Activated T-helper 2 cell treated with anti-CD3 and anti-CD28 coated beads, Interferon-gamma antibody, Interleukin-2, Interleukin-4, amounts not matched to agents 10 μg/mL and 5 μg/mL and 100 μg/mL, durations not matched to agents 14 hours and 24 hours and 36 hours (primary cell): Measurements from ENCODE around the gene NDC80. TPM values are rescaled to one million over a fixed set of nuclear protein-coding genes. Genes with fewer than 3 reads are reported as not detected.

Experiments
- DNase-seq: peaks from one replicate; pipeline ENCODE4 v3.0.0; 2021; ENCODE audit warnings: low spot score
- H3K27ac Mint-ChIP-seq: one replicate; pipeline ENCODE4 v1.8.0; 2021; ENCODE audit warnings: mixed read lengths
- H3K27me3 Mint-ChIP-seq: one replicate; pipeline ENCODE4 v1.8.0; 2021; ENCODE audit warnings: low read depth, mixed read lengths
- H3K36me3 Mint-ChIP-seq: one replicate; pipeline ENCODE4 v1.8.0; 2021; ENCODE audit warnings: low read depth, mixed read lengths
- H3K4me1 Mint-ChIP-seq: one replicate; pipeline ENCODE4 v1.8.0; 2021; ENCODE audit warnings: low read depth, mixed read lengths
- H3K4me3 Mint-ChIP-seq: one replicate; pipeline ENCODE4 v1.8.0; 2021; ENCODE audit warnings: low read depth, mild to moderate bottlenecking, moderate library complexity, mixed read lengths
- H3K9me3 Mint-ChIP-seq: one replicate; pipeline ENCODE4 v1.8.0; 2021; ENCODE audit warnings: mixed read lengths
- intact Hi-C: fragments of 100-400 bp; cut with micrococcal nuclease; formaldehyde crosslinking; loops from one replicate; pipeline ENCODE4 v1.15.1; 2023
- total RNA-seq: library from RNA; stranded (reverse); gene quantifications from 2 replicates; pipeline ENCODE4 v1.2.3, GENCODE V29; 2022

Gene NDC80
- total RNA-seq, 1 donor from 2014 or later, result 43.0 TPM

DNA sequence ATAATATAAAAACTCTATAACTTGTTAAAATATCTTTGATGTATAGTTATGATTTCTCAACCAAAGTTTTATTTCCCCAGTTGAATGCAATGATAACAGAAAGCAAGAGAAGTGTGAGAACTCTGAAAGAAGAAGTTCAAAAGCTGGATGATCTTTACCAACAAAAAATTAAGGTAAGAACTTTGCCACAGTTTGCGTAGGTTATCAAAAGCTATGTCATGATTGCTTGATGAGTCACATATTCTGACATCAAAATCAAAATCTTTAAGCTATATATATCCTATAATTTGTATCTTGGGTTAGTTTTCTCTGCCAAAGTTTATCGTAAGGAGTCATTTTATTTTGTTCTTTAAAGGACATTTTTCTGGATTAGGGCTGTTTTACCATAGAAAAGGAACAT lies 35.0 kb downstream of the NDC80 start:
- Mint-ChIP-seq H3K27me3 (no peaks in the 10 kb centered on the region), H3K4me1 (peaks cover 56% of the 10 kb centered on the region), H3K9me3 (no peaks in the 10 kb centered on the region), H3K4me3 (peak overlapping the region; percentile 62), H3K36me3 (peaks cover 63% of the 10 kb centered on the region), H3K27ac (peak overlapping the region; percentile 76)
- DNase-seq, result no peak
- intact Hi-C loops, result loop anchor here (2.0 to 5.0 kb wide), 3 partner anchors 18 to 76 kb away; partner anchors contain the start of genes METTL4 and NDC80

DNA sequence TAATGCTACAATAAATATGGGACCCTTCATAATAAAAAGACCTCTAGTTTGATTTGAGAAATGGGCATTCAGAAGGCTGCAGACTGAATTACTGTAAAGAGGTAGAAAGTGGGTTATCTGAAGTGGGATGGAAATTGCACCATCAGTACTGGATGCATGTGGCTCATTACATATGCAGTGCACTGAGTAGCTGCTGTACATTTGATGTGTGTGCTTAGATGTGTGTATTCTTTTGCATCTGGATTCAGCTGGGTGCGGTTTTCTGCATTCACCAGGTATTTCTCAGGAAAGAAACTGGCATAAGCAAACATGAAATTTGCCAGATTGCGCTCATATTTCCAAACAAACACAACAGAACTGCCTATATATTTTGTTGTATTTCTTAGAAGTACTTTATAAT lies 38.2 kb downstream of the NDC80 start:
- Mint-ChIP-seq H3K9me3 (no peaks in the 10 kb centered on the region), H3K4me1 (peaks cover 40% of the 10 kb centered on the region)

GRCh38 chr18:2610549-2610948 lies 39.2 kb downstream of the NDC80 start:
- Mint-ChIP-seq H3K27me3 (no peaks in the 10 kb centered on the region), H3K27ac (no peak overlapping the region), H3K9me3 (no peaks in the 10 kb centered on the region), H3K4me3 (no peak overlapping the region), H3K36me3 (peaks cover 71% of the 10 kb centered on the region), H3K4me1 (peaks cover 30% of the 10 kb centered on the region)
- intact Hi-C loops, result no loop called here
- no peak for DNase-seq

More for the DNA sequence above, 38.2 kb downstream of the NDC80 start:
- DNase-seq, result no peak
- Mint-ChIP-seq H3K4me3 (no peak overlapping the region), H3K36me3 (peaks cover 67% of the 10 kb centered on the region), H3K27me3 (no peaks in the 10 kb centered on the region), H3K27ac (peak overlapping the region; percentile 53)
- intact Hi-C loops, result loop anchor here (5.0 kb wide), 1 partner anchor 73 kb away; no protein-coding TSS in a partner anchor

DNA sequence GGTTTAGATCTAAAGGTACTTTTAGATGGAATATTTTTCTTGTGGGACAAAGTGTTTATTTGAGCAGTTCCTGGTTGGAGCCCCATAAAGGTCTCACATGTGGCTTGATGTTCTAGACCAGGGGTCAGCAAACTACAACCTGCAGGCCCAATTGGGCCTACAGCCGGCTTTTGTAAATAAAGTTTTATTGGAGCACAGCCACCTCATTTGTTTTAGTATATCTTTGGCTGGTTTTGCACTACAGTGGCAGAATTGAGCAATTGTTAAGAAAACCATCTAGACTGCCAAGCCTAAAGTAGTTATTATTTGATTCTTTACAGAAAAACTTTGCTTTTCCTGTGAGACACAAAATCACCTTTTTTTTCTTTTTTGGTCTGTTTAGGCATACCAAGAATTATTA lies 41.6 kb downstream of the NDC80 start:
- intact Hi-C loops, result no loop called here
- no peak for DNase-seq
- no peak overlapping the region for H3K4me3 Mint-ChIP-seq
- H3K27ac Mint-ChIP-seq, result no peak overlapping the region
- H3K9me3 Mint-ChIP-seq, result no peaks in the 10 kb centered on the region
- H3K27me3 Mint-ChIP-seq, result no peaks in the 10 kb centered on the region
- H3K4me1 Mint-ChIP-seq, result peaks cover 24% of the 10 kb centered on the region
- H3K36me3 Mint-ChIP-seq, result peaks cover 78% of the 10 kb centered on the region

DNA sequence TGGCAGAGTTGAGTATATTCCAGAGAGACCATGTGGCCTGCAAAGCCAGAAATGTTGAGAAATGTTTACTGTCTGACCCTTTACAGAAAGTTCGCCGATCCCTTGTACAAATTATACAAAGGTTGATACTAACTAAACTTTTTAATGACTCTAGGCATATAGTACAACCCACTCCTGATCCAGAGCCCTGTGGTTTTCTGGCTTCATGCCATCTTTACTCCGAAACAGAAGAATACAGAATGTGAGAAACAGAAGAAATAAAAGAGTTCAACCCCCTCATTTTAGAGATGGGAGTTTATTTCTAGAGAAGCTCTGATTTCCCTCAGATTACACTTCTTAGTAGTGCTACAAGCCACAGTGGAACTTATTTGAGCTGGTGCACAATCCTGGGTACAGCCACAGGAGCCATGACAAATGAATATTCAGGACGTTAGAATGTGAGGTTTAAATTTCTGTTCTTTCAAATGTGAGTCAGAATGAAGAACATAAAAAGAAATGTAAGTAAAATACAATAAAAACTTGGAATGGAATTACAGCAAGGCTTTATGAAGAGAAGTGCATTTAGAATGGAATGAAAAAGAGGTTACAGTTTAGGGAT lies 46.1 kb downstream of the NDC80 start:
- H3K27me3 Mint-ChIP-seq, result no peaks in the 10 kb centered on the region
- H3K4me3 Mint-ChIP-seq, result no peak overlapping the region

GRCh38 chr18:2618009-2618408 lies 46.7 kb downstream of the NDC80 start:
- Mint-ChIP-seq H3K4me1 (peaks cover 7% of the 10 kb centered on the region), H3K4me3 (no peak overlapping the region), H3K27me3 (no peaks in the 10 kb centered on the region), H3K27ac (no peak overlapping the region), H3K36me3 (peaks cover 43% of the 10 kb centered on the region), H3K9me3 (no peaks in the 10 kb centered on the region)
- intact Hi-C loops, result no loop called here
- DNase-seq, result no peak

More for the DNA sequence above, 46.1 kb downstream of the NDC80 start:
- DNase-seq, result no peak
- peaks cover 49% of the 10 kb centered on the region for H3K36me3 Mint-ChIP-seq
- H3K4me1 Mint-ChIP-seq, result peaks cover 7% of the 10 kb centered on the region
- H3K27ac Mint-ChIP-seq, result no peak overlapping the region
- intact Hi-C loops, result no loop called here
- H3K9me3 Mint-ChIP-seq, result no peaks in the 10 kb centered on the region

DNA sequence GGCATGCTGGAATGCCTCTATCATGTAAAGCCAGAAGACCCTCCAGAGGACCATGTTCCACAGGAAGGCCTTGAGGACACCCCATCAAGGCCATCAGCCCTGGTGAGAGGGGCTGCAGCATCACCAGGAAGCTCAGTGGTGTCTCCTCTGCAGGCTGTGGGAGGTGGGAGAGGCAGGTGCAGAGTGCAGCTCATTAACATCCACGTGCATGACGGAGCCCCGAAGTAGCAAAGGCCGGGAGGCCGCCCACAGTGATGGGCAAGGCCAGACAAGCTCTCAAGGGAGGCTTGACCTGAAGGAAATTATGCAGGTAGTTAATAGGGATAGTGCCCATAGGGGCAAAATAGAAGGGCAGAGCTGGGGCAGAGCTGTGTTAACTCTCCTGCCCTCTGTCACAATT lies 53.9 kb downstream of the NDC80 start:
- intact Hi-C loops, result no loop called here
- no peaks in the 10 kb centered on the region for H3K36me3 Mint-ChIP-seq
- no peaks in the 10 kb centered on the region for H3K9me3 Mint-ChIP-seq
- H3K4me3 Mint-ChIP-seq, result no peak overlapping the region
- DNase-seq, result no peak
- H3K27me3 Mint-ChIP-seq, result no peaks in the 10 kb centered on the region
- H3K4me1 Mint-ChIP-seq, result peaks cover 14% of the 10 kb centered on the region
- H3K27ac Mint-ChIP-seq, result no peak overlapping the region

DNA sequence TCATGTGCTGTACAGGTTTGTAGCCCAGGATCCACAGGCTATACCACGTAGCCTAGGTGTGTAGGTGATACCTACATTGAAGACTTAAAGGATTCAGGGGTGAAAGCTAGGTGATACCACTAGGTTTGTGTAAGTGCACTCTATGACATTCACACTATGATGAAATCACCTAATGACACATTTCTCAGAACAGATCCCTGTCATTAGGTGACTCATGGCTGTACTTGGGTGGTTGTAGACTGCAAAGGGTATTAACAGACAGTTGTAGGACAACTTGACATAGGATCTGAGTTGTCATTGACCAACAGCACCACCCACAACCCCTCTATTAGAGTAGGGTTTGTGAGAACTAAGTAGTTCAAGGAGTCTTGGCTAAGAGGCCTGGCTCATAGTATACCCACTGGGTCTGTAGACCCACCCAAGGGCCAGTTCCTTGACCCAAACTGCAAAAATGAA lies 56.5 kb downstream of the NDC80 start:
- no peak for DNase-seq
- Mint-ChIP-seq H3K9me3 (peaks cover 17% of the 10 kb centered on the region), H3K36me3 (no peaks in the 10 kb centered on the region), H3K4me1 (peaks cover 19% of the 10 kb centered on the region), H3K27ac (peak overlapping the region; percentile 39), H3K27me3 (no peaks in the 10 kb centered on the region), H3K4me3 (no peak overlapping the region)
- intact Hi-C loops, result loop anchor here (1.0 kb wide), 3 partner anchors 8 to 23 kb away; no protein-coding TSS in a partner anchor

GRCh38 chr18:2629003-2629402 lies 57.6 kb downstream of the NDC80 start:
- Mint-ChIP-seq H3K27me3 (no peaks in the 10 kb centered on the region), H3K36me3 (no peaks in the 10 kb centered on the region), H3K9me3 (peaks cover 17% of the 10 kb centered on the region), H3K4me3 (no peak overlapping the region), H3K4me1 (peaks cover 21% of the 10 kb centered on the region), H3K27ac (no peak overlapping the region)
- DNase-seq, result no peak
- intact Hi-C loops, result no loop called here

DNA sequence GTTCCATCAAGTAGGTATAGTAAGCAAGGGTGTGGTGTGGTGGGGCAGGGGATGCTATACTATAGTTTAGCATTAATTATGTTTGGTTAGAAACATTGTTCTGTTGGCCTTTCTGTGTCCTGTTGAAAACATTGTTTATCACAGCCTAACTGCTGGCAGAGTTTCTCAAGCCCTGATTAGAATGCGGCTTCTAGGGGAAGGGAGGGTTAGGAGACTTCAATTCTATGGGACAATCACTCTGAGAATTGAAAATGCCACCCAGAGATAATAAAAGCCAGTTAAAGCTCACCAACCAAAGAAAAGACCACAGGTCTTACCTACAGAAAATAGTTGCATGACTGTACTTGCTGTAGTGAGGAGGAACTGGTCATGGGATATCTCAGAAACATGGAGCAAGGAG lies 64.2 kb downstream of the NDC80 start:
- H3K4me1 Mint-ChIP-seq, result peaks cover 58% of the 10 kb centered on the region
- peak overlapping the region; percentile 56 for H3K27ac Mint-ChIP-seq
- no peaks in the 10 kb centered on the region for H3K36me3 Mint-ChIP-seq
- H3K9me3 Mint-ChIP-seq, result peaks cover 23% of the 10 kb centered on the region
- no peak overlapping the region for H3K4me3 Mint-ChIP-seq
- H3K27me3 Mint-ChIP-seq, result no peaks in the 10 kb centered on the region
- DNase-seq, result no peak
- intact Hi-C loops, result no loop called here

GRCh38 chr18:2636126-2636631 lies 64.8 kb downstream of the NDC80 start:
- peak overlapping the region; percentile 99 for H3K27ac Mint-ChIP-seq
- peaks cover 20% of the 10 kb centered on the region for H3K9me3 Mint-ChIP-seq
- peaks cover 62% of the 10 kb centered on the region for H3K4me1 Mint-ChIP-seq
- H3K4me3 Mint-ChIP-seq, result peak overlapping the region; percentile 74
- no peak for DNase-seq
- intact Hi-C loops, result loop anchor here (1.0 to 2.0 kb wide), 2 partner anchors 8 to 31 kb away; no protein-coding TSS in a partner anchor
- no peaks in the 10 kb centered on the region for H3K36me3 Mint-ChIP-seq
- H3K27me3 Mint-ChIP-seq, result no peaks in the 10 kb centered on the region

GRCh38 chr18:2641638-2642037 lies 70.3 kb downstream of the NDC80 start:
- DNase-seq, result no peak
- H3K27ac Mint-ChIP-seq, result peak overlapping the region; percentile 64
- H3K4me3 Mint-ChIP-seq, result peak overlapping the region; percentile 50
- H3K4me1 Mint-ChIP-seq, result peaks cover 43% of the 10 kb centered on the region
- no peaks in the 10 kb centered on the region for H3K27me3 Mint-ChIP-seq
- peaks cover 6% of the 10 kb centered on the region for H3K9me3 Mint-ChIP-seq
- H3K36me3 Mint-ChIP-seq, result no peaks in the 10 kb centered on the region
- intact Hi-C loops, result loop anchor here (1.0 to 5.0 kb wide), 5 partner anchors 13 to 421 kb away; partner anchors contain the start of genes METTL4 and NDC80

DNA sequence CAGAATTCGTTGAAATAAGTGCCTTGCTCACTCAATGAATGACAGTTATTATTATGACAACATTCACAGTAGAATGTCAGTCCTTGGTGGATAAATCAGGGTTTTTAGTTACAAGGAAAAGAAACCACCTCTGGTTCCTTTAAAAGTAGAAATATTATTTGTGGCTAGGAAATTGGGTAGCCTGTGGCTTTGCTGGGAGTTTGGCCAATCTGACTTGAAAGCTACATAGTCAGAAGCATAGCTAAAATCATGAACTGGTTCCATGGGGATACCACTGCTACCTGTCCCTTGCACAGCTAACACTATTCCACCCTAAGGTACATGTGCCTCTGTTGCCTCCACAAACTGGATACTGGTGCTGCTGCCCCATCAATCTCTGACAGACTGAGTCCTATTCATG lies 71.4 kb downstream of the NDC80 start:
- H3K36me3 Mint-ChIP-seq, result no peaks in the 10 kb centered on the region
- no peak overlapping the region for H3K4me3 Mint-ChIP-seq
- no peak for DNase-seq
- H3K4me1 Mint-ChIP-seq, result peaks cover 35% of the 10 kb centered on the region
- intact Hi-C loops, result loop anchor here (5.0 kb wide), 2 partner anchors 70 to 420 kb away; partner anchors contain the start of genes METTL4 and NDC80
- no peaks in the 10 kb centered on the region for H3K27me3 Mint-ChIP-seq
- H3K27ac Mint-ChIP-seq, result no peak overlapping the region
- peaks cover 2% of the 10 kb centered on the region for H3K9me3 Mint-ChIP-seq
